ENCODE results near the gene CBR4.

CBR4 gene

DNA sequence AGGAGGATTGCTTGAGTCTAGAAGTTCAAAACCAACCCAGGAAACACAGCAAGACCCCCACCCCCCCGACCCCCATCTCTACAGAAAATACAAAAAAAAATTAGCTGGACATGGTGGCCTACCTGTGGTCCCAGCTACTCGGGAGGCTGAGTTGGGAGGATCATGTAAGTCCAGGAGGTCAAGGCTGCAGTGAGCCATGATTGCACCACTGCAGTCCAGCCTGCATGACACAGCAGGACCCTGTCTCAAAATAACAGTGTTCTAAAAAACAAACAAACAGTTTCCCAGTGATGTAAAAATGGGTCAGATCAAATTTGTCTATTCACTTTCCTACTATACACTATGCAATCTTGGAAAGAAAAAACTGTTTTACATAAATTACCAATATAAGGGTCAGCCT, 2.0 kb upstream of the CBR4 start:
- in situ Hi-C loops (cut with HindIII; ENCODE audit: low sequenced_read_pairs) = no loop called here
- no peak overlapping the region for H3K4me3 ChIP-seq (ENCODE audit: low read depth, low read length)
- TF ChIP-seq, protein P1, sequence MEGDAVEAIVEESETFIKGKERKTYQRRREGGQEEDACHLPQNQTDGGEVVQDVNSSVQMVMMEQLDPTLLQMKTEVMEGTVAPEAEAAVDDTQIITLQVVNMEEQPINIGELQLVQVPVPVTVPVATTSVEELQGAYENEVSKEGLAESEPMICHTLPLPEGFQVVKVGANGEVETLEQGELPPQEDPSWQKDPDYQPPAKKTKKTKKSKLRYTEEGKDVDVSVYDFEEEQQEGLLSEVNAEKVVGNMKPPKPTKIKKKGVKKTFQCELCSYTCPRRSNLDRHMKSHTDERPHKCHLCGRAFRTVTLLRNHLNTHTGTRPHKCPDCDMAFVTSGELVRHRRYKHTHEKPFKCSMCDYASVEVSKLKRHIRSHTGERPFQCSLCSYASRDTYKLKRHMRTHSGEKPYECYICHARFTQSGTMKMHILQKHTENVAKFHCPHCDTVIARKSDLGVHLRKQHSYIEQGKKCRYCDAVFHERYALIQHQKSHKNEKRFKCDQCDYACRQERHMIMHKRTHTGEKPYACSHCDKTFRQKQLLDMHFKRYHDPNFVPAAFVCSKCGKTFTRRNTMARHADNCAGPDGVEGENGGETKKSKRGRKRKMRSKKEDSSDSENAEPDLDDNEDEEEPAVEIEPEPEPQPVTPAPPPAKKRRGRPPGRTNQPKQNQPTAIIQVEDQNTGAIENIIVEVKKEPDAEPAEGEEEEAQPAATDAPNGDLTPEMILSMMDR (IDR thresholded peaks at IDR 0.05; ENCODE audit: low read depth, low read length, missing control alignments) = no peak
- DNase-seq (ENCODE audit: low read depth) = no peak

DNA sequence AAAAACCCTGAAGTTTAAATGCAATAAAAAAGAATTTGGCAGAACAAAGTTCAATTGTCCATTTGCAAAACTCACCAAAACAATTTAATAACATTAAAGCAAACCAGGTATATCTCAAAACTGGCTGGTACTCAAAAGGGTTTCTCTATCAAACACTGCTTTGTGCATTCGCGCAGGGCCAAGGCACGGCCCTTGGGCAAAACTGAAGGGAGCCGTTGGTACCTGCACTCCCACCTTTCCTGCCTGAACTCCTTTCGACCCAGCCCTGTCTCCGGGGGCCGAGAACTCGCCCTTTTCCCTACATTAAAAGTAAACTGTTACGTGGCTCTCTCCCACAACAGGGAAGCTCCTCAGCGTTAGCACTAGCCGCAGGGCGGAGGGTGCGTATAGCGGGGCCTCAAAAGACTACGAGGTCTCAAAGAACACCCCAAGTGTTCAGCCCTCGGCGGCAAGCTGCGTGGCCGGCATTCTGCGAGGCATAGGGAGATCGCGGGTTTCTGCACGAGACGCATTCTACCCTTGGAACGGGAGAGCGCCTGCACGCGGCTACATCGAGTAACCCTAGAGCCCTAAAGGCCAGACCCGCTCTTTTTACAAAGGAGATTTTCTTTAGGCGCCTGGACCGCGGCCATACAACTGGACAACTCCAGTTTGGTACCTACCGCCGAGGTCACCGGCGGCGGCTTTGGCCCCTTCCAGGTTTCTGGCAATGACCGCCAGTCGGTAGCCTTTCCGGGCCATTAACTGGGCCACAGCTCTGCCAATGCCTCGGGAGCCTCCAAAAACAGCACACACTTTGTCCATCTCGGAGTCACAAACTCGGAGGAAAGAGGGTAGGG, 550 bp downstream of the CBR4 start:
- TF ChIP-seq, protein P1 (IDR thresholded peaks at IDR 0.05; ENCODE audit: low read depth, low read length, missing control alignments) = no peak
- in situ Hi-C loops (cut with HindIII; ENCODE audit: low sequenced_read_pairs) = no loop called here
- no peak for DNase-seq (ENCODE audit: low read depth)
- peak overlapping the region; percentile 74 for H3K4me3 ChIP-seq (ENCODE audit: low read depth, low read length)

DNA sequence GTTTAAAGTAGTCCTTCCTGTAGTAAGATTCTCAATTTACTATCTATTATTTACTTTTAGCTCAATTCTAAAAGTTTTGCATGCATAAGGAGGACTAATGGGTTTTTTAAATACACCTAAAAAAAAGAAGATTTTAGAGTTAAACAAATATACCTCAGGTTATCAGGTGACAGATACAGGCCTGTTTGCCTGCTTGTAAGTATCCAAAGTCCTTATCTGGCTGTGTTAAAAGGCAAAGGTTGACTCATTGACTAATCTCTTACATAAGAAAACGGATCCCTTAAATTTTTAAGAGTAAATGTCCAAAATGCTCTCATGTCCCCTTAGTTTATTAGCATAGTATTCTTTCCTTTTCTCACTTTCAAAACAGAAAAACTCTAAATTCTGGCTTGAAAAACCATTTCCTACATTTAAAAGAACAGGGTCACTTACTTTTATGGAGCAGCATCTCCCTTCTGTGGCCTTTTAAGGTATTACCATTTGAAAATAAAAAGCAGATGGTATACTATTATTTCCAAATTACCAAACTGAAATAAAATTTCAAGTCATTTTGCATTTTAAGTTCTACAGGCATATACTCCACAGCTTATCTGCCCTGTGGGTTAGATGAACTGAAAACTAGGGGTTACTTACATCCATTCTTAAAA, 4.5 kb downstream of the CBR4 start:
- in situ Hi-C loops (cut with HindIII; ENCODE audit: low sequenced_read_pairs) = no loop called here
- TF ChIP-seq, protein P1 (IDR thresholded peaks at IDR 0.05; ENCODE audit: low read depth, low read length, missing control alignments) = peak; percentile 31
- no peak overlapping the region for H3K4me3 ChIP-seq (ENCODE audit: low read depth, low read length)
- DNase-seq (ENCODE audit: low read depth) = no peak

DNA sequence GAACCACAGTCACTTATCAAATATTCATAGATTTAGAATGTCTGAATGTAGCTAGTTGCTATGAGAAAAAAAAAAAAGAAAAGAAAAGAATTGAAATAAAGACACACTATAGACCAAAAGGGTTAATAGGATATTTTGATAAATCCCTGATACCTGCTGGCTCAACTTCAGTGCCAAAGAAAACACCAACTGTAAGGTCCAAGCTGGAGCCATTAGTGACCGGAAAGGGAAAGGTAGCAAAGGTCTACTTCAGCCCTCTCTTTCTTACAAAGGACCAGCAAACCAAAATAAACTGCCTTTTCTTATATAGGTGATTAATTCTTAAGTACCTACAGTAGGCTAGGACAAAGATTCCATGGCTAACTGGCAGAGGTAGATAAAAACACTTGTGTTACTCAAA, 9.7 kb downstream of the CBR4 start:
- H3K4me3 ChIP-seq (ENCODE audit: low read depth, low read length) = no peak overlapping the region
- TF ChIP-seq, protein P1 (IDR thresholded peaks at IDR 0.05; ENCODE audit: low read depth, low read length, missing control alignments) = no peak
- in situ Hi-C loops (cut with HindIII; ENCODE audit: low sequenced_read_pairs) = no loop called here
- no peak for DNase-seq (ENCODE audit: low read depth)

DNA sequence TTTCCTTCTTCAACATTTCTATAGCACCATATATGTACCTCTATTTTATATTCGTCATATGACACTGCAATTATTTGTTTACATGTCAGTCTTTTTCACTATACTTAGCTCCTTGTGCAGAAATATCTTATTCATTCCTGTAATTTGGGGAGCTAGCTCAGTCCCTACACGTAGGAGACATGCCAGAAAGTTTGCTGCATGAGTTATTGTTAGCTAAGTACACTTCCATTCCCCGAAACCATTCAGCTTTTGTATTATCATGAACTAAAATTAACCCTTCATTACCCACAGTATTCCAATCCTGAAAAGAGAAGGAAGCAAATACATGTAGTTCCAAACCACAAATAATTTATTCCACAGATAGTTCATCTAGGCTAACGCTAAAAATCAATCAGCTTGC, 10.2 kb downstream of the CBR4 start:
- TF ChIP-seq, protein P1 (IDR thresholded peaks at IDR 0.05; ENCODE audit: low read depth, low read length, missing control alignments) = no peak
- DNase-seq (ENCODE audit: low read depth) = no peak
- in situ Hi-C loops (cut with HindIII; ENCODE audit: low sequenced_read_pairs) = no loop called here
- no peak overlapping the region for H3K4me3 ChIP-seq (ENCODE audit: low read depth, low read length)

DNA sequence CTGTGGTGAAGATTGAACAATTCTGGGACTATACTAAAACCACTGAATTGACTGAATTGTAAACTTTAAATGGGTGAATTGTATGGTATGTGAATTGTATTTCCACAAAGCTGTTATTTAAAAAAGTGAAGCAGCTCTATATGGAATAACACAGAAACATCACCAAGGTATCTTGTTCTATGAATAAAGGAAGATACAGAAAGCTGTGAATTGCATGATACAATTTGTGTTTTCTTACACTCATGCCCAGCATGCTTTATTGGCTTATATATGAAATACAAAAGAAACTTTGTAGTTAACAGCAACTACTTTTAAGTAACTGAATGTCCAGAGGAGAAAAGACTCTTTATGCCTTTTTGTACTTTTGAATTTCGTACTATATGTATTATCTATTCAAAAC, 11.5 kb downstream of the CBR4 start:
- no peak overlapping the region for H3K4me3 ChIP-seq (ENCODE audit: low read depth, low read length)
- TF ChIP-seq, protein P1 (IDR thresholded peaks at IDR 0.05; ENCODE audit: low read depth, low read length, missing control alignments) = no peak

More for the DNA sequence above, 11.5 kb downstream of the CBR4 start:
- DNase-seq (ENCODE audit: low read depth) = no peak
- in situ Hi-C loops (cut with HindIII; ENCODE audit: low sequenced_read_pairs) = no loop called here
